Activated naive CD8-positive, alpha-beta T cell (primary cell): Measurements from ENCODE around the gene PAK4.
"Not testable (repeated sequence)": the region's sequence is repeated elsewhere in the genome, so short reads cannot be mapped to it uniquely, and the experiment has no call there.

Experiments used
- H3K27ac Mint-ChIP-seq: one replicate; pipeline ENCODE4 v1.8.0; 2021; ENCODE audit warnings: mixed read lengths
- H3K27me3 Mint-ChIP-seq: one replicate; pipeline ENCODE4 v1.8.0; 2021; ENCODE audit warnings: mixed read lengths
- H3K36me3 Mint-ChIP-seq: one replicate; pipeline ENCODE4 v1.8.0; 2021; ENCODE audit warnings: mixed read lengths
- H3K4me1 Mint-ChIP-seq: one replicate; pipeline ENCODE4 v1.8.0; 2021; ENCODE audit warnings: low read depth, mixed read lengths
- H3K4me3 Mint-ChIP-seq: one replicate; pipeline ENCODE4 v1.8.0; 2021; ENCODE audit warnings: mild to moderate bottlenecking, mixed read lengths
- H3K9me3 Mint-ChIP-seq: one replicate; pipeline ENCODE4 v1.8.0; 2021; ENCODE audit warnings: low read depth, mixed read lengths

The PAK4 gene

GRCh38 chr19:39125554-39126311 is at the start of gene PAK4:
TSS of gene PAK4 (plus strand) at chr19:39125786. CDS start at chr19:39169554, 43,768 bp downstream.
- Mint-ChIP-seq H3K27me3 (no peaks in the 10 kb centered on the region), H3K27ac (peak within 1 kb of the TSS; percentile 97), H3K4me3 (peak within 1 kb of the TSS; percentile 95), H3K36me3 (no peaks in the 10 kb centered on the region), H3K9me3 (no peaks in the 10 kb centered on the region), H3K4me1 (peaks cover 40% of the 10 kb centered on the region)

GRCh38 chr19:39077323-39077722 is 48.3 kb upstream of the PAK4 start:
- Mint-ChIP-seq H3K4me1 (peaks cover 27% of the 10 kb centered on the region), H3K9me3 (no peaks in the 10 kb centered on the region), H3K4me3 (no peak overlapping the region), H3K27me3 (peaks cover 6% of the 10 kb centered on the region), H3K27ac (no peak overlapping the region), H3K36me3 (peaks cover 2% of the 10 kb centered on the region)

GRCh38 chr19:39078436-39079200 is 47.0 kb upstream of the PAK4 start:
- peaks cover 28% of the 10 kb centered on the region for H3K4me1 Mint-ChIP-seq
- peaks cover 2% of the 10 kb centered on the region for H3K36me3 Mint-ChIP-seq
- H3K27ac Mint-ChIP-seq = no peak overlapping the region
- H3K27me3 Mint-ChIP-seq = peaks cover 16% of the 10 kb centered on the region
- H3K4me3 Mint-ChIP-seq = no peak overlapping the region
- no peaks in the 10 kb centered on the region for H3K9me3 Mint-ChIP-seq

GRCh38 chr19:39080431-39080830 is 45.2 kb upstream of the PAK4 start:
- Mint-ChIP-seq H3K9me3 (no peaks in the 10 kb centered on the region), H3K4me3 (no peak overlapping the region), H3K27me3 (peaks cover 23% of the 10 kb centered on the region), H3K4me1 (peaks cover 21% of the 10 kb centered on the region), H3K27ac (no peak overlapping the region), H3K36me3 (no peaks in the 10 kb centered on the region)

GRCh38 chr19:39082167-39082566 is 43.4 kb upstream of the PAK4 start:
- Mint-ChIP-seq H3K4me3 (no peak overlapping the region), H3K27me3 (peaks cover 23% of the 10 kb centered on the region), H3K9me3 (no peaks in the 10 kb centered on the region), H3K4me1 (peaks cover 17% of the 10 kb centered on the region), H3K36me3 (no peaks in the 10 kb centered on the region), H3K27ac (no peak overlapping the region)

GRCh38 chr19:39082745-39083598 is 42.6 kb upstream of the PAK4 start:
- H3K4me1 Mint-ChIP-seq = peaks cover 17% of the 10 kb centered on the region
- no peaks in the 10 kb centered on the region for H3K9me3 Mint-ChIP-seq
- peaks cover 23% of the 10 kb centered on the region for H3K27me3 Mint-ChIP-seq
- H3K27ac Mint-ChIP-seq = peak overlapping the region; percentile 34
- H3K4me3 Mint-ChIP-seq = peak overlapping the region; percentile 80
- no peaks in the 10 kb centered on the region for H3K36me3 Mint-ChIP-seq

GRCh38 chr19:39083599-39083982 is 42.0 kb upstream of the PAK4 start:
- H3K4me1 Mint-ChIP-seq = peaks cover 17% of the 10 kb centered on the region
- H3K9me3 Mint-ChIP-seq = no peaks in the 10 kb centered on the region
- H3K36me3 Mint-ChIP-seq = no peaks in the 10 kb centered on the region
- peak overlapping the region; percentile 34 for H3K27ac Mint-ChIP-seq
- H3K4me3 Mint-ChIP-seq = peak overlapping the region; percentile 80
- H3K27me3 Mint-ChIP-seq = peaks cover 23% of the 10 kb centered on the region

GRCh38 chr19:39083983-39084731 is 41.4 kb upstream of the PAK4 start, which contains the start of gene ACP7:
TSS of gene ACP7 (plus strand) at chr19:39084368. CDS start at chr19:39085270, 902 bp downstream.
- H3K4me3 Mint-ChIP-seq = peak within 1 kb of the TSS; percentile 80
- H3K27me3 Mint-ChIP-seq = peaks cover 23% of the 10 kb centered on the region
- no peaks in the 10 kb centered on the region for H3K9me3 Mint-ChIP-seq
- no peaks in the 10 kb centered on the region for H3K36me3 Mint-ChIP-seq
- peak within 1 kb of the TSS; percentile 34 for H3K27ac Mint-ChIP-seq
- H3K4me1 Mint-ChIP-seq = peaks cover 17% of the 10 kb centered on the region

GRCh38 chr19:39084732-39085080 is 40.9 kb upstream of the PAK4 start:
- Mint-ChIP-seq H3K4me1 (peaks cover 17% of the 10 kb centered on the region), H3K9me3 (no peaks in the 10 kb centered on the region), H3K4me3 (peak overlapping the region; percentile 67), H3K27me3 (peaks cover 23% of the 10 kb centered on the region), H3K36me3 (no peaks in the 10 kb centered on the region), H3K27ac (no peak overlapping the region)

GRCh38 chr19:39085392-39085791 is 40.2 kb upstream of the PAK4 start:
- peaks cover 23% of the 10 kb centered on the region for H3K27me3 Mint-ChIP-seq
- no peak overlapping the region for H3K27ac Mint-ChIP-seq
- H3K9me3 Mint-ChIP-seq = no peaks in the 10 kb centered on the region

GRCh38 chr19:39086386-39086785 is 39.2 kb upstream of the PAK4 start:
- H3K27ac Mint-ChIP-seq = no peak overlapping the region
- H3K36me3 Mint-ChIP-seq = no peaks in the 10 kb centered on the region

More at GRCh38 chr19:39085392-39085791, 40.2 kb upstream of the PAK4 start:
- Mint-ChIP-seq H3K4me1 (peaks cover 17% of the 10 kb centered on the region), H3K36me3 (no peaks in the 10 kb centered on the region), H3K4me3 (peak overlapping the region; percentile 65)

GRCh38 chr19:39087907-39088686 is 37.5 kb upstream of the PAK4 start:
- H3K36me3 Mint-ChIP-seq = no peaks in the 10 kb centered on the region
- no peak overlapping the region for H3K4me3 Mint-ChIP-seq
- peaks cover 12% of the 10 kb centered on the region for H3K27me3 Mint-ChIP-seq
- no peaks in the 10 kb centered on the region for H3K9me3 Mint-ChIP-seq
- peaks cover 8% of the 10 kb centered on the region for H3K4me1 Mint-ChIP-seq
- no peak overlapping the region for H3K27ac Mint-ChIP-seq

More at GRCh38 chr19:39086386-39086785, 39.2 kb upstream of the PAK4 start:
- Mint-ChIP-seq H3K4me3 (no peak overlapping the region), H3K27me3 (peaks cover 19% of the 10 kb centered on the region), H3K9me3 (no peaks in the 10 kb centered on the region), H3K4me1 (peaks cover 14% of the 10 kb centered on the region)

GRCh38 chr19:39090016-39090415 is 35.6 kb upstream of the PAK4 start:
- not testable (repeated sequence) for H3K9me3 Mint-ChIP-seq, H3K4me3 Mint-ChIP-seq, H3K27ac Mint-ChIP-seq, H3K27me3 Mint-ChIP-seq, H3K4me1 Mint-ChIP-seq, H3K36me3 Mint-ChIP-seq
